Sigmoid colon (tissue), 7 donors: ENCODE data around the gene PLCB1. TPM values are rescaled to one million over a fixed set of nuclear protein-coding genes. Genes with fewer than 3 reads are reported as not detected.
A peak's percentile ranks its signal among the peaks of the same experiment; 100 is the strongest.

Experiments used
- DNase-seq: peaks from one replicate; pipeline ENCODE4 v3.0.0-alpha.2; 2019
- H3K27ac ChIP-seq, 4 donors: fragments of 200-600 bp; sonication (generic); one replicate each; pipeline ENCODE4 v1.5.1; 2016 to 2019; ENCODE audit warnings: mild to moderate bottlenecking in 1 of 4
- H3K27me3 ChIP-seq, 3 donors: fragments of 200-600 bp; sonication (generic); one replicate each; pipeline ENCODE4 v1.5.1; 2019; ENCODE audit warnings: mild to moderate bottlenecking in 1 of 3
- H3K36me3 ChIP-seq, 4 donors: fragments of 200-600 bp; sonication (generic); one replicate each; pipeline ENCODE4 v1.5.1; 2016 to 2019
- H3K4me1 ChIP-seq, 4 donors: fragments of 200-600 bp; sonication (generic); one replicate each; pipeline ENCODE4 v1.5.1; 2017 to 2019
- H3K4me3 ChIP-seq, 4 donors: fragments of 200-600 bp; sonication (generic); one replicate each; pipeline ENCODE4 v1.5.1; 2017 to 2019; ENCODE audit warnings: mild to moderate bottlenecking in 2 of 4, moderate library complexity in 1 of 4
- H3K9me3 ChIP-seq, 4 donors: fragments of 200-600 bp in 3 of 4; sonication (generic) in 3 of 4; one replicate each; pipeline versions ENCODE4 v1.5.1 to v1.6.1; 2013 to 2019
- CTCF ChIP-seq, 4 experiments: fragments of 450-650 bp in 3 of 4; fragments of 200-600 bp in 1 of 4; IDR thresholded peaks; one replicate each; pipeline ENCODE4 v1.5.1; 2016 to 2019; ENCODE audit warnings: antibody characterized with exemption in 4 of 4, mild to moderate bottlenecking in 3 of 4, moderate library complexity in 2 of 4
- EP300 ChIP-seq, 4 donors: sonication (generic); formaldehyde crosslinking; IDR thresholded peaks; one replicate each; pipeline ENCODE4 v1.6.1; 2017; ENCODE audit warnings: antibody characterized with exemption in 4 of 4
- POLR2A ChIP-seq, 2 donors: fragments of 450-650 bp; IDR thresholded peaks; one replicate each; pipeline ENCODE4 v1.6.1; 2016; ENCODE audit warnings: antibody characterized with exemption in 2 of 2, mild to moderate bottlenecking in 2 of 2, moderate library complexity in 2 of 2
- POLR2AphosphoS5 ChIP-seq, 4 donors: sonication (generic); formaldehyde crosslinking; IDR thresholded peaks; one replicate each; pipeline ENCODE4 v1.6.1; 2017; ENCODE audit warnings: antibody characterized with exemption in 4 of 4
- whole genome bisulfite sequencing, 2 donors: extraction: QIAGEN DNeasy Blood & Tissue Kit; methylation state at CpG; one replicate each; pipeline ENCODE4 v1.1.7; 2013; 5-methylcytosine and 5-hydroxymethylcytosine counted together
- intact Hi-C: fragments of 100-400 bp; cut with DNase I; formaldehyde crosslinking; loops from one replicate; pipeline ENCODE4 v1.15.1; 2023
- polyA plus RNA-seq, 3 donors: library from polyadenylated mRNA; stranded (reverse); fragments of 200-250 nt; gene quantifications; one replicate each; pipeline ENCODE4 v1.2.3, GENCODE V29; 2013
- total RNA-seq, 4 donors: library from RNA; depleted of rRNA; stranded (reverse); fragments of >200 nt; gene quantifications; one replicate each; pipeline ENCODE4 v1.1.0, GENCODE V29; 2016
- donor health status: healthy with polysubstance abuse.
- donor health status: Bipolar disorder and iron deficiency.
- donor health status: healthy.

Gene PLCB1
- total and polyA plus RNA-seq, 7 donors, result 0.92 to 117 (median 86.7) TPM

DNA sequence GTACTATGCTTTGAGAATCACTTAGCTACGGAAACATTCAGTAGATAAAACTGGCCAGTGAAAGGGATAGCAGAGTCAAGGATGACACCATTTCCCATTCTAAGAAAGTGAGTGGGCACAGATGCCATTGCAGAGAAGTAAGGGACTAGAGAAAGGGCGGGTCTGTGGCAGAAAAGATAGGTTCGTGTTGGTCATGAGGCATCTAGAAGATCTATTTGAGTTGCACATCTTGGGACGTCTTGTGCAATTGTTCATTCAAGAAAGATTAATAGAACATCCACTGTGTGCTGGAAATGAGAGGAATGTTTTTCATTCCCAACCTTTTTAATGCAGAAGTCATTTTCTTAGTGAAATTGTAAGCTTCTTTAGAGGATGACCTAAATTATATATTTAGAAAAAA is 161.7 kb downstream of the PLCB1 start:
- Histone ChIP-seq H3K4me3 (no peak overlapping the region), H3K27ac (no peak overlapping the region), H3K4me1 (peaks cover 0 to 20% (median 8%) of the 10 kb centered on the region in 4 donors), H3K27me3 (no peaks in the 10 kb centered on the region), H3K9me3 (no peaks in the 10 kb centered on the region), H3K36me3 (no peaks in the 10 kb centered on the region)
- TF ChIP-seq EP300 (IDR thresholded peaks at IDR 0.05) (no peak), POLR2AphosphoS5 (IDR thresholded peaks at IDR 0.05) (no peak), CTCF (IDR thresholded peaks at IDR 0.05) (no peak), POLR2A (IDR thresholded peaks at IDR 0.05) (no peak)
- intact Hi-C loops, result no loop called here
- WGBS, 2 donors, result 62 to 81% methylated on average over 4 of the region's 4 CpGs
- DNase-seq, result no peak

- Histone ChIP-seq H3K4me3 (no peak overlapping the region), H3K27me3 (no peaks in the 10 kb centered on the region), H3K9me3 (no peaks in the 10 kb centered on the region), H3K27ac (no peak overlapping the region), H3K36me3 (no peaks in the 10 kb centered on the region), H3K4me1 (peaks cover 0 to 17% (median 8%) of the 10 kb centered on the region in 4 donors)
- no peak for DNase-seq
- no peak for TF ChIP-seq POLR2A (IDR thresholded peaks at IDR 0.05)
- TF ChIP-seq POLR2AphosphoS5 (IDR thresholded peaks at IDR 0.05), result no peak
- no peak for TF ChIP-seq EP300 (IDR thresholded peaks at IDR 0.05)
- no peak for TF ChIP-seq CTCF (IDR thresholded peaks at IDR 0.05)
- intact Hi-C loops, result no loop called here
- 58 to 64% methylated on average over 2 of the region's 2 CpGs for WGBS, 2 donors
Observed at GRCh38 chr20:8296536-8296935, 164.5 kb downstream of the PLCB1 start.

DNA sequence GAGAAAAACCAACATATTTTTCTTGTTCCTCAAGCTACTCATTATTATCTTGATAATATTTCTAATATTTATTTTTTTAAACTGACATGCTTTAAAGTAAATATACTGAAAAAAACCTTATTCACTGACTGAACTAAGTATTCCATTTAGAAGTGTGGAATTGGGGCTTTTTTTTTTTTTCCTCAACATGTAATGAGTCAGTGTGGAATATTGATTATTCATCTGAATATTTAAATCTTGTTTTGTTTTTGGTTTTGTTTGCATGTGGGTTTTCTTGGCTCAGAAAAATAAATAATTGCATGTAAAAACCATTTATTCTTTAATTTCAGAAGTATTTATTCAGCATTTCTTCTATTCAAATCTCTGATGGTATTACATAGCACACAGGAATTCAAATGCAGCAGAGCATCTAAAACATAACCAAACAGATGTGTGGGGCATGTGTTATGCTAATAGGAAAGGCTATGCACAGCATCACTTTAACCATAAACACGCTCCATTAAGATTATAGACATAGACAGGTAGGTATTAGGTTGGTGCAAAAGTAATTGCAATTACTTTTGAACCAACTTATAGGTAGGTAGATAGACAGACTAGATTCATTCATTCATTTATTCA is 166.5 kb downstream of the PLCB1 start:
- Histone ChIP-seq H3K27me3 (no peaks in the 10 kb centered on the region), H3K27ac (no peak overlapping the region), H3K4me1 (peaks cover 0 to 22% (median 13%) of the 10 kb centered on the region in 4 donors), H3K4me3 (no peak overlapping the region), H3K9me3 (no peaks in the 10 kb centered on the region), H3K36me3 (no peaks in the 10 kb centered on the region)
- TF ChIP-seq POLR2A (IDR thresholded peaks at IDR 0.05) (no peak), EP300 (IDR thresholded peaks at IDR 0.05) (no peak), POLR2AphosphoS5 (IDR thresholded peaks at IDR 0.05) (no peak), CTCF (IDR thresholded peaks at IDR 0.05) (no peak)
- DNase-seq, result no peak
- intact Hi-C loops, result no loop called here
- 67 to 75% methylated on average over 1 of the region's 1 CpG for WGBS, 2 donors

GRCh38 chr20:8299921-8300320 is 167.9 kb downstream of the PLCB1 start:
- DNase-seq, result no peak
- WGBS, 2 donors, result 89 to 93% methylated on average over 4 of the region's 4 CpGs
- Histone ChIP-seq H3K27me3 (no peaks in the 10 kb centered on the region), H3K9me3 (no peaks in the 10 kb centered on the region), H3K27ac (no peak overlapping the region), H3K36me3 (no peaks in the 10 kb centered on the region), H3K4me1 (peaks cover 0 to 31% (median 24%) of the 10 kb centered on the region in 4 donors), H3K4me3 (no peak overlapping the region)
- intact Hi-C loops, result no loop called here
- TF ChIP-seq POLR2A (IDR thresholded peaks at IDR 0.05), result no peak
- TF ChIP-seq EP300 (IDR thresholded peaks at IDR 0.05), result no peak
- no peak for TF ChIP-seq CTCF (IDR thresholded peaks at IDR 0.05)
- no peak for TF ChIP-seq POLR2AphosphoS5 (IDR thresholded peaks at IDR 0.05)

- DNase-seq, result no peak
- Histone ChIP-seq H3K9me3 (no peaks in the 10 kb centered on the region), H3K27me3 (no peaks in the 10 kb centered on the region), H3K4me3 (no peak overlapping the region), H3K27ac (peak overlapping the region in 1 of 4 donors; percentile 22), H3K36me3 (no peaks in the 10 kb centered on the region), H3K4me1 (peaks cover 0 to 35% (median 28%) of the 10 kb centered on the region in 4 donors)
- intact Hi-C loops, result no loop called here
- 90 to 91% methylated on average over 4 of the region's 4 CpGs for WGBS, 2 donors
- TF ChIP-seq POLR2A (IDR thresholded peaks at IDR 0.05) (no peak), POLR2AphosphoS5 (IDR thresholded peaks at IDR 0.05) (peak in 3 of 4 donors; percentile 30 to 61 (median 47))
Observed at GRCh38 chr20:8301655-8302054, 169.6 kb downstream of the PLCB1 start.
